PC-9 (cell line): Measurements from ENCODE around the gene AQP9. TPM values are rescaled to one million over a fixed set of nuclear protein-coding genes. Genes with fewer than 3 reads are reported as not detected.
"Not testable (repeated sequence)": the region's sequence is repeated elsewhere in the genome, so short reads cannot be mapped to it uniquely, and the experiment has no call there.

Experiments used
- BruUV-seq: library from RNA; stranded (reverse); fragments of 400-500 nt; replicated peaks from 2 replicates; lab custom pipeline; 2021; lab: Mats Ljungman, UMichigan
- CTCF ChIA-PET: fragments of 300-600 bp; sonication (Branson Sonifier 250); formaldehyde crosslinking; loops from one replicate; lab custom pipeline; 2022; ENCODE audit warnings: antibody characterized with exemption; lab: Charles Lee
- POLR2A ChIA-PET: fragments of 300-600 bp; sonication (Branson Sonifier 250); formaldehyde crosslinking; loops from one replicate; lab custom pipeline; 2022; ENCODE audit warnings: antibody characterized with exemption; ENCODE audit not compliant: unreplicated experiment; lab: Charles Lee
- DNase-seq, 2 experiments: peaks; one replicate each; pipeline versions ENCODE4 v3.0.0 to v3.0.0-alpha.2; 2015 to 2022; ENCODE audit warnings: mixed read lengths in 1 of 2
- H2AFZ ChIP-seq: fragments of 200-600 bp; sonication (generic); 2 replicates; pipeline ENCODE4 v1.8.1; 2017; ENCODE audit warnings: antibody characterized with exemption
- H3F3A ChIP-seq: fragments of 200-600 bp; sonication (generic); 2 replicates; pipeline ENCODE4 v1.8.1; 2017; ENCODE audit warnings: antibody characterized with exemption, mild to moderate bottlenecking, low read depth; ENCODE audit not compliant: insufficient read depth
- H3K27ac ChIP-seq: fragments of 200-600 bp; sonication (generic); 2 replicates; pipeline ENCODE4 v1.6.1; 2016; ENCODE audit warnings: mixed run types
- H3K27me3 ChIP-seq: fragments of 200-600 bp; sonication (generic); 2 replicates; pipeline ENCODE4 v1.6.1; 2016; ENCODE audit warnings: low read depth, mixed run types; ENCODE audit not compliant: insufficient read depth
- H3K36me3 ChIP-seq: fragments of 200-600 bp; sonication (generic); 2 replicates; pipeline ENCODE4 v1.6.1; 2016; ENCODE audit warnings: low read depth, mixed run types
- H3K4me1 ChIP-seq: fragments of 200-600 bp; sonication (generic); replicated peaks from 2 replicates; pipeline ENCODE4 v1.6.1; 2016; ENCODE audit warnings: mixed run types; ENCODE audit not compliant: insufficient read depth
- H3K4me2 ChIP-seq: fragments of 200-600 bp; sonication (generic); 2 replicates; pipeline ENCODE4 v1.6.1; 2017; ENCODE audit warnings: mixed run types
- H3K4me3 ChIP-seq: fragments of 200-600 bp; sonication (generic); 2 replicates; pipeline ENCODE4 v1.6.1; 2016; ENCODE audit warnings: mixed run types
- H3K79me2 ChIP-seq: fragments of 200-600 bp; sonication (generic); 2 replicates; pipeline ENCODE4 v1.6.1; 2017; ENCODE audit warnings: low read depth, mixed run types
- H3K9me2 ChIP-seq: fragments of 200-600 bp; sonication (generic); 2 replicates; pipeline ENCODE4 v1.8.1; 2017; ENCODE audit warnings: mild to moderate bottlenecking; ENCODE audit not compliant: insufficient read depth
- H3K9me3 ChIP-seq: fragments of 200-600 bp; sonication (generic); 2 replicates; pipeline ENCODE4 v1.8.1; 2016; ENCODE audit warnings: low read depth; ENCODE audit not compliant: insufficient read depth
- H4K20me1 ChIP-seq: fragments of 200-600 bp; sonication (generic); 2 replicates; pipeline ENCODE4 v1.8.1; 2017; ENCODE audit not compliant: insufficient read depth
- CTCF ChIP-seq: fragments of 200-600 bp; sonication (generic); conservative IDR thresholded peaks from 2 replicates; pipeline ENCODE4 v1.6.1; 2017; ENCODE audit warnings: mixed run types, antibody characterized with exemption, mild to moderate bottlenecking, moderate library complexity
- EZH2 ChIP-seq: fragments of 200-600 bp; sonication (generic); IDR thresholded peaks from 2 replicates; pipeline ENCODE4 v1.8.0; 2017; ENCODE audit warnings: antibody characterized with exemption, low read depth
- intact Hi-C: fragments of 100-400 bp; cut with micrococcal nuclease; formaldehyde crosslinking; loops from one replicate; pipeline ENCODE4 v1.10.0; 2022; ENCODE audit not compliant: unreplicated experiment
- total RNA-seq: library from RNA; stranded (reverse); gene quantifications from 2 replicates; pipeline ENCODE4 v1.2.3, GENCODE V29; 2021

AQP9 gene
- total RNA-seq, 1 experiment from 2014 or later: not detected

GRCh38 chr15:58189148-58189811 lies 51.1 kb downstream of the AQP9 start:
- Histone ChIP-seq H3K27ac (no peak overlapping the region), H3K4me3 (no peak overlapping the region), H3K9me2 (no peaks in the 10 kb centered on the region), H3K9me3 (no peaks in the 10 kb centered on the region), H3K4me1 (0 out of 2 replicates have a peak, but pooled peaks cover 3% of the 10 kb centered on the region), H3F3A (no peaks in the 10 kb centered on the region), H3K79me2 (no peaks in the 10 kb centered on the region), H4K20me1 (no peaks in the 10 kb centered on the region), H2AFZ (no peak overlapping the region), H3K27me3 (no peaks in the 10 kb centered on the region), H3K36me3 (no peaks in the 10 kb centered on the region), H3K4me2 (no peak overlapping the region)
- ChIA-PET POLR2A (no interaction called here), CTCF (no interaction called here)
- no peak for DNase-seq
- no TSS peak for BruUV-seq
- TF ChIP-seq EZH2 (no peak), CTCF (no peak)
- intact Hi-C loops: no loop called here

- Histone ChIP-seq H3K4me1 (0 out of 2 replicates have a peak, but pooled peaks cover 3% of the 10 kb centered on the region), H3K4me2 (no peak overlapping the region), H3K36me3 (no peaks in the 10 kb centered on the region), H4K20me1 (no peaks in the 10 kb centered on the region), H3K27me3 (no peaks in the 10 kb centered on the region), H3K79me2 (no peaks in the 10 kb centered on the region), H2AFZ (no peak overlapping the region), H3K9me2 (no peaks in the 10 kb centered on the region), H3K9me3 (no peaks in the 10 kb centered on the region), H3F3A (no peaks in the 10 kb centered on the region), H3K27ac (no peak overlapping the region), H3K4me3 (no peak overlapping the region)
- POLR2A ChIA-PET: no interaction called here
- intact Hi-C loops: no loop called here
- CTCF ChIA-PET: no interaction called here
- TF ChIP-seq CTCF: no peak
- BruUV-seq: no TSS peak
- no peak for DNase-seq
Measured at GRCh38 chr15:58190419-58190818, 52.2 kb downstream of the AQP9 start.

DNA sequence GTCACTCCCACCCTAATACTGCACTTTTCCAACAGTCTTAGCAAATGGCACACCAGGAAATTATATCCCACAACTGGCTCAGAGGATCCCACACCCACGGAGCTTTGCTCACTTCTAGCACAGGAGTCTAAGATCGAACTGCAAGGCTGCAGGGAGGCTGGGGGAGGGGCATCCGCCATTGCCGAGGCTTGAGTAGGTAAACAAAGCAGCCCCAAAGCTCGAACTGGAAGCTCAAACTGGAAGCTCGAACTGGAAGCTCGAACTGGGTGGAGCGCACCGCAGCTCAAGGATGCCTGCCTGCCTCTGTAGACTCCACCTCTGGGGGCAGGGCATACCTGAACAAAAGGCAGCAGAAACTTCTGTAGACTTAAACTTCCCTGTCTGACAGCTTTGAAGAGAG lies 55.5 kb downstream of the AQP9 start:
- BruUV-seq, H3K79me2 ChIP-seq, H3K4me3 ChIP-seq, H3K9me3 ChIP-seq, H3K27me3 ChIP-seq, POLR2A ChIA-PET, intact Hi-C loops, H4K20me1 ChIP-seq, H3F3A ChIP-seq, H3K4me1 ChIP-seq, H3K36me3 ChIP-seq, H3K9me2 ChIP-seq, H3K27ac ChIP-seq: not testable (repeated sequence)
- Histone ChIP-seq H2AFZ (peak overlapping the region; percentile 60; the same call in 1 of the 2 replicates), H3K4me2 (peak overlapping the region; percentile 46; the same call in 1 of the 2 replicates)
- CTCF ChIA-PET: interaction anchor here (0.6 kb wide), 1 partner anchor 316 kb away, joined by 11 read pairs; no protein-coding TSS in a partner anchor
- peak in 1 of 2 experiments; percentile 14 for DNase-seq

DNA sequence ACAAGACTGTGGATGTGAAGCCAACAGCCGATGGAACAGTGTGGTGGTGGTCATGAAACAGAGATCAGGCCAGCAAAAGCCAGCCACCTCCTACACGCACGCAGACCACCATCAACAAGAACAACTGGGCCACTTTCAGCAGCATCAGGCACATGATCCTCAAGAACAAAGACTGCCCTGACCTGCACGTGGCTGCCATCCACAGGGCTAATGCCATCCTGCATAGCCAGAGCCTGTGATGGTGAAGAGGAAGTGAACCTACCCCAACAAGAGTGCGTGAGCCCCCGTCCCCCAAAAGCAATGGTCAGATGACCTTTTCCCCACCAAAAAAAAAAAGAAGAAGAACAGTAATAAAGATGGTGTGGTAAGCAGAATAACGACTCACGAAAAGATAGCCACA lies 62.6 kb downstream of the AQP9 start:
- H3K36me3 ChIP-seq: no peaks in the 10 kb centered on the region
- H3K9me3 ChIP-seq: no peaks in the 10 kb centered on the region
- no peaks in the 10 kb centered on the region for H3K9me2 ChIP-seq
- intact Hi-C loops: no loop called here
- no peaks in the 10 kb centered on the region for H3K27me3 ChIP-seq
- CTCF ChIA-PET: no interaction called here
- no peaks in the 10 kb centered on the region for H3K79me2 ChIP-seq
- POLR2A ChIA-PET: no interaction called here
- H3F3A ChIP-seq: no peaks in the 10 kb centered on the region
- no peak for TF ChIP-seq CTCF
- TF ChIP-seq EZH2: no peak
- H3K4me1 ChIP-seq: no peaks in the 10 kb centered on the region
- no peak for DNase-seq
- no peak overlapping the region for H3K4me3 ChIP-seq
- no peak overlapping the region for H3K4me2 ChIP-seq
- no peak overlapping the region for H2AFZ ChIP-seq
- H4K20me1 ChIP-seq: no peaks in the 10 kb centered on the region
- no TSS peak for BruUV-seq
- H3K27ac ChIP-seq: no peak overlapping the region
